HUES6 (cell line): Measurements from ENCODE around the gene CDH22.

Experiments used
- H3K27ac ChIP-seq: 2 replicates; pipeline ENCODE4 v1.7.0; 2013; ENCODE audit warnings: low read depth, mild to moderate bottlenecking, low read length, inconsistent platforms
- H3K27me3 ChIP-seq: 2 replicates; pipeline ENCODE4 v1.6.1; 2013; ENCODE audit warnings: low read length; ENCODE audit not compliant: control insufficient read depth, insufficient read depth
- H3K36me3 ChIP-seq: 2 replicates; pipeline ENCODE4 v1.6.1; 2013; ENCODE audit warnings: low read length; ENCODE audit not compliant: control insufficient read depth, insufficient read depth
- H3K4me1 ChIP-seq: 2 replicates; pipeline ENCODE4 v1.6.1; 2013; ENCODE audit warnings: low read length; ENCODE audit not compliant: control insufficient read depth, insufficient read depth
- H3K4me3 ChIP-seq: 2 replicates; pipeline ENCODE4 v1.5.1; 2013; ENCODE audit warnings: low read depth, low read length
- H3K9ac ChIP-seq: one replicate; pipeline ENCODE4 v1.6.1; 2013; ENCODE audit warnings: mild to moderate bottlenecking, low read length
- H3K9me3 ChIP-seq: 2 replicates; pipeline ENCODE4 v1.6.1; 2013; ENCODE audit warnings: low read depth, low read length; ENCODE audit not compliant: control insufficient read depth, insufficient read depth

CDH22 gene

GRCh38 chr20:46342451-46343347, 34.4 kb upstream of the CDH22 start:
- Histone ChIP-seq H3K9me3 (no peaks in the 10 kb centered on the region), H3K4me3 (no peak overlapping the region), H3K9ac (no peak overlapping the region), H3K4me1 (peaks cover 11% of the 10 kb centered on the region; the same call in 1 of the 2 replicates), H3K36me3 (no peaks in the 10 kb centered on the region), H3K27me3 (peaks cover 52% of the 10 kb centered on the region), H3K27ac (no peak overlapping the region)

DNA sequence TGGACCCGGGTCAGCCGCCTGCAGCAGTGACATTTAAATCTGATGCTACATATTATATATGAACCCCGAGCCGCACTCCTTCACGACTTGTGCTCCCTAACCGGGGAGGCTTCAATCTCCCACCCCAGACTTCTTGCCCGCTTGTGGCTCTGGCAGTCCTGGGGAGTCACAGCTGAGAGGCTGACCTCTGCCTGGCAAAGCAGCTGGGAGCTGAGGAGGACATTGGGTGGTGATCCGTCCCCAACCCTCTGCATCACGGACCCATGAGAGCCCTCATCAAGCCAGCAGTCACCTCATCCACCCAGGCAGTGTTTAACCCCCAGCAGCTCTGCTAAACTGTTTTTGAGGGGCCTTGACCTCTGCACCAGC, 33.7 kb upstream of the CDH22 start:
- no peak overlapping the region for H3K9ac ChIP-seq
- no peaks in the 10 kb centered on the region for H3K9me3 ChIP-seq
- no peaks in the 10 kb centered on the region for H3K36me3 ChIP-seq
- peaks cover 52% of the 10 kb centered on the region for H3K27me3 ChIP-seq
- peaks cover 11% of the 10 kb centered on the region; the same call in 1 of the 2 replicates for H3K4me1 ChIP-seq
- no peak overlapping the region for H3K27ac ChIP-seq
- H3K4me3 ChIP-seq: no peak overlapping the region

GRCh38 chr20:46341074-46342009, 33.0 kb upstream of the CDH22 start:
- Histone ChIP-seq H3K4me3 (no peak overlapping the region), H3K9me3 (no peaks in the 10 kb centered on the region), H3K9ac (no peak overlapping the region), H3K36me3 (no peaks in the 10 kb centered on the region), H3K27ac (no peak overlapping the region), H3K4me1 (peaks cover 11% of the 10 kb centered on the region; the same call in 1 of the 2 replicates), H3K27me3 (peaks cover 52% of the 10 kb centered on the region)

GRCh38 chr20:46339037-46339436, 30.7 kb upstream of the CDH22 start:
- H3K4me3 ChIP-seq: no peak overlapping the region
- peaks cover 43% of the 10 kb centered on the region for H3K27me3 ChIP-seq
- H3K36me3 ChIP-seq: no peaks in the 10 kb centered on the region
- H3K4me1 ChIP-seq: peaks cover 13% of the 10 kb centered on the region; the same call in 1 of the 2 replicates
- H3K9me3 ChIP-seq: no peaks in the 10 kb centered on the region
- no peak overlapping the region for H3K9ac ChIP-seq
- H3K27ac ChIP-seq: no peak overlapping the region

DNA sequence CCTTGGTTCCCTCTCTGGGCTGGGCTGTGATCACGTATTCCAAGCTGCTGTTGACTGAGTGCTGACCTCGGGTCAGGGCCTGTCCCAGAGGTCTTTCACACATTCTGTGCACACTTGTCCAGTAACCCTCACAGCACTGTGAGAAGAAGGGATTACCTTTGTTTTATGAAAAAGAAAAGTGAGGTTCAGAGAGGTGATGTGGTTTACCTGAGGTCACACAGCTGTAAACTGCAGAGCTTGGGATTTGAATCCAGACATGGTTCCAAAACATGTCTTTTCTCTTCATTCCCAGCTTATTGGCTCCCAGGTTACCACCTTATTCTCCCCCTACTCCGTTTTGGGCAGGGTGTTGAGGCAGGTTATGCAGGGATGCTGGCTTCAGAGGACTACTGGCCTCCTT, 28.4 kb upstream of the CDH22 start:
- H3K27me3 ChIP-seq: peaks cover 22% of the 10 kb centered on the region
- H3K9me3 ChIP-seq: no peaks in the 10 kb centered on the region
- H3K4me1 ChIP-seq: peaks cover 18% of the 10 kb centered on the region; the same call in 1 of the 2 replicates
- H3K36me3 ChIP-seq: no peaks in the 10 kb centered on the region
- no peak overlapping the region for H3K27ac ChIP-seq
- H3K9ac ChIP-seq: no peak overlapping the region
- no peak overlapping the region for H3K4me3 ChIP-seq

DNA sequence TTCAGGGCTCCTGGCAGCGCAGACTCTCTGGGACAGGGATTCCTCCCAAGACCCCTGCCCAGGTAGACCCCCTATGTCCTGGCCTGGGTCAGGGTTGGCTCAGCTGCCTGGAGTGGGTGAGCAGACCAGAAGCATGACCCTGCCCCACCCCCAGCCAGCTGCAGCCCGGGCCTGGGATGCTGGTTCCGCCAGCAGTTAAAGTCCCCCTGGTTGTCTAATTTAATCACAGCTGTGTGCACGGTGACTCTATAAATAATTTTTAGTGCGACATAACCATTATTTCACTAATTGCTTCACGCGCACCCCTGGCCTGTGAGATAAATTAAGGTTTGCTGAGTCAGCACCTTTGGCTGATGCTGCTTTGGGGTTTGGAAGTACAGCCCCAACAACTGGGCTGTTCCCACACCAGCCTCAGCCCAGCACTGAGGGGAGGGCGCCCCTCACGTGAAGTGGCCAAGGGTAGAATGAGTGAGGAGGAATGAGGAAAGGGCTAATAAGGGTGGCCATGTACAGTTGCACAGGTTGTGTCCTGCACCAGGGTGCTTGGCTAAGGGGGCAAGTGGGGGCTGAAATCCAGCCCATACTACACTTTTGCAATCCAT, 26.1 kb upstream of the CDH22 start:
- H3K4me1 ChIP-seq: peaks cover 18% of the 10 kb centered on the region; the same call in 1 of the 2 replicates
- H3K36me3 ChIP-seq: no peaks in the 10 kb centered on the region
- no peak overlapping the region for H3K27ac ChIP-seq
- peaks cover 9% of the 10 kb centered on the region for H3K27me3 ChIP-seq
- no peak overlapping the region for H3K9ac ChIP-seq
- H3K9me3 ChIP-seq: no peaks in the 10 kb centered on the region
- H3K4me3 ChIP-seq: no peak overlapping the region

DNA sequence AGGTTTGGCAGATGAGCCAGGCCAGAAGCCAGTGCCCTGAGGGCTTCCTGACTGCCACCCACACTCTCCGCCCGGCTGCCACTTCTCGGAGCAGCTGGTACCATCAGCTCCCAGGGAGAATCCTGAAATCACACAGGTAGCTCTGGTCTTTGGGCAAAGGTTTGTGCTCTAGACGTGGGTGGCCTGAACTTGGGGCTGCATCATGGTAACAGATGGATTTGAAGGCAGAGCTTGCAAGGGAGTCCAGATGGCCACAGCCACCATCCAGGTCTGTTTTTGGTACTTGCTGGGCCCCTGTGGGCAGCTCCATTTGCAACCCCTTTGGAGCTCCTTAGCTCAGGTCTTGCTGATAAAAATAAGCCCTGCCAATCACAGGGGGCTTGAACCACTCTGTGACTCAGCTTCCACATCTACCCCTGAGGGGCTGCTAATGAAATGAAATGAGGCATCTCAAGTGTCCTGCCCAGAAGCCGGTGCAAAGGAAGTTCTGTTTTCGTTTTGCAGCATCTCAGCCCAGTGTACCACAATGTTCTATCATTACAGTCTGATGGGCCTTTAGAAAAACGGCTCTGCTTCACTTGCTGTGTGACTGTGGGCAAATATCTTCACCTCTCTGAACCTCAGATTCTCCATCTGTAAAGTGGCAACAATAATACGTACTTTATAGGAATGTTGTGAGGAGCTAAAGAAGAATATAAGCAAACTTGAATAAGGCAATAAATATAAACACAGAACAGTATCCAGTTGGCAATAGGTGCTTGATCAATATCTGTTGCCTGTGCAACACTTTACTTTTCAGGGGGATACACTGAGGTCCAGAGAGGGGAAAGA, 25.1 kb upstream of the CDH22 start:
- peaks cover 4% of the 10 kb centered on the region; the same call in 1 of the 2 replicates for H3K27me3 ChIP-seq

DNA sequence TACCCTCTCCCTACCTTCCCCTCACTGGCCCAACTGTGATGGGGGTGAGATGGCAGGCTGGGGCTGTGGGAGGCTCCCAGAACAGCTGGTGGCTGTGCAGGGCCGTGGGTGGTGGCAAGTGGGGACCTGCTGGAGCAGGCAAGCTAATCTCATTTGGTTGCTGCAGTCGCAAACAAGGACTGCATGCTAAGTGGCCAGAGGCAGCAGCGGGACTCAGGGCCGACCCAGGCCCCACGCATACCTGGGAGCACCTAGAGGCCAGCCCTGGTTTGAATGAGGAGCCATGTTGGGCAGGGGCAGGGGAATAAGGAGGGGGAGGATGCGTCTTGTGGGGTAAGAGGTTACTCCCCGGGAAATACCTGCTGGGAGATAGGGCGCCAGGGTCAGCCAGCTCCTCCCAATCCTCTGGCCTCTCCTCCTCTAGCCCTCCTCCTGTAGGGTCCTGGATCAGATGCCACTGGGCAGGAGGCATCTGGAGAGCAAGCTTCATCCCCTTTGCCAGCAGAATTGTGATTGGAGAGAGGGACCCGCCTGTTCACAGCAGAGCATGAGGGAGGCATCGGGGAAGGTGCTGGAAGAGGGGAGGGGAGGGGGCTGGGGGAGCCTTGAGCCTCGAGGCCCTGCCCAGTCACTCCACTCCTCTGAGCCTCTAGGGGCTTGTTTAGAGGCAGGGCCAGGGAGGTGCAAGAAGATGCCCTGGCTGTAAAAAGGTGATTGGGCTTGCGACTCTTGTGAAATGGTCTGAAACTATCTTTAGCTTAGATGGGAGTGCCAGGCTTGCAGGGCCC, 24.3 kb upstream of the CDH22 start:
- Histone ChIP-seq H3K4me3 (no peak overlapping the region), H3K4me1 (peaks cover 18% of the 10 kb centered on the region; the same call in 1 of the 2 replicates), H3K9me3 (no peaks in the 10 kb centered on the region), H3K27ac (no peak overlapping the region), H3K36me3 (no peaks in the 10 kb centered on the region), H3K27me3 (peaks cover 4% of the 10 kb centered on the region; the same call in 1 of the 2 replicates), H3K9ac (no peak overlapping the region)

More for the DNA sequence above, 25.1 kb upstream of the CDH22 start:
- Histone ChIP-seq H3K9ac (no peak overlapping the region), H3K27ac (no peak overlapping the region), H3K36me3 (no peaks in the 10 kb centered on the region), H3K4me3 (no peak overlapping the region), H3K9me3 (no peaks in the 10 kb centered on the region), H3K4me1 (peaks cover 18% of the 10 kb centered on the region; the same call in 1 of the 2 replicates)

- Histone ChIP-seq H3K4me1 (peaks cover 18% of the 10 kb centered on the region; the same call in 1 of the 2 replicates), H3K4me3 (no peak overlapping the region), H3K9me3 (no peaks in the 10 kb centered on the region), H3K27ac (no peak overlapping the region), H3K27me3 (peaks cover 4% of the 10 kb centered on the region; the same call in 1 of the 2 replicates), H3K9ac (no peak overlapping the region), H3K36me3 (no peaks in the 10 kb centered on the region)
These were observed 23.5 kb upstream of the CDH22 start for GRCh38 chr20:46331611-46332361.
